A673 (cell line): ENCODE results near the gene PPP1R18.

Source experiments
- EZH2 ChIP-seq: fragments of 200-600 bp; sonication (generic); IDR thresholded peaks from 2 replicates; pipeline ENCODE4 v1.6.1; 2017; ENCODE audit warnings: borderline replicate concordance, low read depth, mild to moderate bottlenecking, mixed read lengths, antibody characterized with exemption, low read length; ENCODE audit not compliant: poor library complexity, severe bottlenecking
- TF ChIP-seq, protein P1 (sequence below): fragments of 300-800, 200-600 bp; sonication (generic); conservative IDR thresholded peaks from 2 replicates; pipeline ENCODE4 v1.5.1; 2017; ENCODE audit warnings: low read depth, mild to moderate bottlenecking, antibody characterized with exemption, low read length, moderate library complexity, mixed read lengths

DNA sequence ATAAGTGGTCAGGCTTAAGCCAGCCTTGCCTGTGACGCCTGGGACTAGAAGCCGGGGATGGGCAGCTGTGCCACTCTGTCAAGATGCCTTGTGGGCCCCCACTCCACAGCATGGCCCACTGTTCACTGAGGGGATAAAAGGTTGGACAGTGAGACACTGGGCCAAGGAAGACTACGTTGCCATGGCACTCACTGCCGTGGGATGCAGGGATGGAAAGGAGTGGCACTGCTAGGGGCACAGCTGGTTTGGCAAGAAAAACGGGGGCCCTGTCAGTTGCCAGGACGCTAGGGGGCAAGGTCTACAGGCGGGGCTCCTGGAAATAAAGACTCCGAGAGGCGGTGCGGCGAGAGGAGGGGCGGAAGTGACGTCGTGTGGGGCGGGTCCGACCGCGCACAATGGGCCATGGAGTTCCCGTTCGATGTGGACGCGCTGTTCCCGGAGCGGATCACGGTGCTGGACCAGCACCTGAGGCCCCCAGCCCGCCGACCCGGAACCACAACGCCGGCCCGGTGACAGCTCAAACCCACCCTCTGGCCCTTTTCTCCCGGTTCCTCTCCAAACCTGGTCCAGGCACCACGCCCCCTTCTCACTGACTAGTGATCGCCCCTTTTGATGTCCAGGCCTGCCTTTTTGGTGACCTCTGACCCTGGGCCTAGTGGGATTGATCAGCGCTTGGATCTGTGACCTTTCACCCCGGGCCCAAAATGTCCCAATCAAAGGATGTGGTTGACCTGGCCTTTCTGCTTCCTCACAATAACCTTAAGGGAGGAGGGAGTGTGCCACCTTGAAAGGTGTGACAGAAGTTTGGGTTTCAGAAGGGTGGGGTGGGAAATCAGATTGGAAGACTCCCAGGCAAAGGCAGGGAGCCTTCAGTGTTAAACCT lies 59.7 kb downstream of the PPP1R18 start, which contains the start of gene ATAT1:
- TF ChIP-seq, protein P1, sequence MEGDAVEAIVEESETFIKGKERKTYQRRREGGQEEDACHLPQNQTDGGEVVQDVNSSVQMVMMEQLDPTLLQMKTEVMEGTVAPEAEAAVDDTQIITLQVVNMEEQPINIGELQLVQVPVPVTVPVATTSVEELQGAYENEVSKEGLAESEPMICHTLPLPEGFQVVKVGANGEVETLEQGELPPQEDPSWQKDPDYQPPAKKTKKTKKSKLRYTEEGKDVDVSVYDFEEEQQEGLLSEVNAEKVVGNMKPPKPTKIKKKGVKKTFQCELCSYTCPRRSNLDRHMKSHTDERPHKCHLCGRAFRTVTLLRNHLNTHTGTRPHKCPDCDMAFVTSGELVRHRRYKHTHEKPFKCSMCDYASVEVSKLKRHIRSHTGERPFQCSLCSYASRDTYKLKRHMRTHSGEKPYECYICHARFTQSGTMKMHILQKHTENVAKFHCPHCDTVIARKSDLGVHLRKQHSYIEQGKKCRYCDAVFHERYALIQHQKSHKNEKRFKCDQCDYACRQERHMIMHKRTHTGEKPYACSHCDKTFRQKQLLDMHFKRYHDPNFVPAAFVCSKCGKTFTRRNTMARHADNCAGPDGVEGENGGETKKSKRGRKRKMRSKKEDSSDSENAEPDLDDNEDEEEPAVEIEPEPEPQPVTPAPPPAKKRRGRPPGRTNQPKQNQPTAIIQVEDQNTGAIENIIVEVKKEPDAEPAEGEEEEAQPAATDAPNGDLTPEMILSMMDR, result peak; percentile 53
- TF ChIP-seq EZH2, result no peak
